H1 (cell line): Measurements from ENCODE around the gene MS4A7. TPM values are rescaled to one million over a fixed set of nuclear protein-coding genes. Genes with fewer than 3 reads are reported as not detected.

Experiments used
- GTF2F1 ChIP-seq: IDR thresholded peaks from 2 replicates; pipeline ENCODE4 v1.6.1; 2012; ENCODE audit warnings: low read depth, low read length, improper control_type of control experiment, borderline replicate concordance
- RXRA ChIP-seq: IDR thresholded peaks from 2 replicates; pipeline ENCODE4 v1.6.1; 2011; ENCODE audit warnings: low read depth, mild to moderate bottlenecking, low read length, moderate library complexity; ENCODE audit not compliant: insufficient read depth
- polyA plus RNA-seq, 7 experiments: library from polyadenylated mRNA; depleted of rRNA in 3 of 7; stranded (reverse) in 5 of 7; unstranded in 2 of 7; fragments of >200 nt in 5 of 7; fragments of 200-250 nt in 2 of 7; gene quantifications; 1 replicate in 5 of 7; 2 replicates in 1 of 7; 4 replicates in 1 of 7; pipeline versions ENCODE4 v1.2.1 to v1.2.3, GENCODE V29; 2011 to 2013; ENCODE audit warnings: missing spikeins in 2 of 7, mixed read lengths in 2 of 7
- total RNA-seq: library from RNA; stranded (reverse); fragmentation: NEBNext Ultra II Directional; extraction: Animal tissue kit (Norgen Biotek cat#: 25700); gene quantifications from 2 replicates; pipeline ENCODE4 v1.2.1, GENCODE V29; 2021

Gene MS4A7
- total and polyA plus RNA-seq, 2 of the 8 experiments (the other 6 are each of a cell fraction or from before 2014, with no cell fraction given): not detected

- no peak for TF ChIP-seq GTF2F1
- no peak for TF ChIP-seq RXRA
Measured at GRCh38 chr11:60396799-60397198, 18.5 kb downstream of the MS4A7 start (continued).
